ENCODE data around the gene NTSR1. TPM values are rescaled to one million over a fixed set of nuclear protein-coding genes. Genes with fewer than 3 reads are reported as not detected.

Gene NTSR1
- total and polyA plus RNA-seq, 4 donors: 0.03 to 0.33 (median 0.08) TPM; not detected in 1

- TF ChIP-seq REST (IDR thresholded peaks at IDR 0.05): no peak
These were observed 51.4 kb downstream of the NTSR1 start (continued) for GRCh38 chr20:62759981-62760431.

- Histone ChIP-seq H3K36me3 (ENCODE audit: control insufficient read depth in 4 of 4, insufficient read depth in 3 of 4, low read depth in 1 of 4, low read length in 3 of 4) (no peaks in the 10 kb centered on the region), H3K9me3 (ENCODE audit: control insufficient read depth in 4 of 4, low read length in 3 of 4) (no peaks in the 10 kb centered on the region), H3K4me1 (ENCODE audit: control insufficient read depth in 4 of 4, insufficient read depth in 4 of 4, low read length in 3 of 4) (no peaks in the 10 kb centered on the region), H3K4me3 (ENCODE audit: low read depth in 1 of 3, low read length in 3 of 3) (no peak overlapping the region), H3K9ac (ENCODE audit: low read depth in 1 of 2, low read length in 2 of 2) (no peak overlapping the region), H3K27ac (ENCODE audit: low read depth in 1 of 2, low read length in 2 of 2) (no peak overlapping the region), H3K27me3 (ENCODE audit: control insufficient read depth in 4 of 4, insufficient read depth in 4 of 4, low read length in 3 of 4) (no peaks in the 10 kb centered on the region)
- WGBS: 76% methylated on average over 11 of the region's 11 CpGs
- TF ChIP-seq TAF1 (conservative IDR thresholded peaks at IDR 0.05) (no peak), RAD21 (IDR thresholded peaks at IDR 0.05) (no peak), REST (IDR thresholded peaks at IDR 0.05) (no peak), EGR1 (IDR thresholded peaks at IDR 0.05; ENCODE audit: low read depth in 2 of 2) (no peak), ZBTB33 (IDR thresholded peaks at IDR 0.05) (no peak), FOXA1 (IDR thresholded peaks at IDR 0.05) (no peak), HNF4G (IDR thresholded peaks at IDR 0.05) (no peak)
- no peak for DNase-seq (ENCODE audit: low spot score)
These were observed 51.8 kb downstream of the NTSR1 start for GRCh38 chr20:62760471-62760855.

GRCh38 chr20:62760856-62761758 lies 52.5 kb downstream of the NTSR1 start:
- DNase-seq (ENCODE audit: low spot score): no peak
- 89% methylated on average over 26 of the region's 26 CpGs for WGBS
- no peaks in the 10 kb centered on the region for H3K36me3 ChIP-seq (ENCODE audit: control insufficient read depth in 4 of 4, insufficient read depth in 3 of 4, low read depth in 1 of 4, low read length in 3 of 4)

More at GRCh38 chr20:62760856-62761758, 52.5 kb downstream of the NTSR1 start:
- Histone ChIP-seq H3K27me3 (ENCODE audit: control insufficient read depth in 4 of 4, insufficient read depth in 4 of 4, low read length in 3 of 4) (no peaks in the 10 kb centered on the region), H3K4me1 (ENCODE audit: control insufficient read depth in 4 of 4, insufficient read depth in 4 of 4, low read length in 3 of 4) (no peaks in the 10 kb centered on the region), H3K9me3 (ENCODE audit: control insufficient read depth in 4 of 4, low read length in 3 of 4) (no peaks in the 10 kb centered on the region), H3K27ac (ENCODE audit: low read depth in 1 of 2, low read length in 2 of 2) (no peak overlapping the region), H3K4me3 (ENCODE audit: low read depth in 1 of 3, low read length in 3 of 3) (no peak overlapping the region), H3K9ac (ENCODE audit: low read depth in 1 of 2, low read length in 2 of 2) (no peak overlapping the region)
- TF ChIP-seq CTCF (IDR thresholded peaks at IDR 0.05; ENCODE audit: low read depth, low read length, missing input control) (no peak), EGR1 (IDR thresholded peaks at IDR 0.05; ENCODE audit: low read depth in 2 of 2) (no peak), REST (IDR thresholded peaks at IDR 0.05) (no peak), SP1 (IDR thresholded peaks at IDR 0.05) (no peak), TAF1 (conservative IDR thresholded peaks at IDR 0.05) (no peak), ATF3 (IDR thresholded peaks at IDR 0.05) (no peak)
